TTC549 (cell line): Measurements from ENCODE around the gene WDTC1.
"Not testable (repeated sequence)": the region's sequence is repeated elsewhere in the genome, so short reads cannot be mapped to it uniquely, and the experiment has no call there.

ENCODE experiments used
- FAIRE-seq: peaks from 2 replicates; lab custom pipeline; 2012; peaks lifted over from hg19 to GRCh38; lab: Jason Lieb, UNC

Gene WDTC1, protein sequence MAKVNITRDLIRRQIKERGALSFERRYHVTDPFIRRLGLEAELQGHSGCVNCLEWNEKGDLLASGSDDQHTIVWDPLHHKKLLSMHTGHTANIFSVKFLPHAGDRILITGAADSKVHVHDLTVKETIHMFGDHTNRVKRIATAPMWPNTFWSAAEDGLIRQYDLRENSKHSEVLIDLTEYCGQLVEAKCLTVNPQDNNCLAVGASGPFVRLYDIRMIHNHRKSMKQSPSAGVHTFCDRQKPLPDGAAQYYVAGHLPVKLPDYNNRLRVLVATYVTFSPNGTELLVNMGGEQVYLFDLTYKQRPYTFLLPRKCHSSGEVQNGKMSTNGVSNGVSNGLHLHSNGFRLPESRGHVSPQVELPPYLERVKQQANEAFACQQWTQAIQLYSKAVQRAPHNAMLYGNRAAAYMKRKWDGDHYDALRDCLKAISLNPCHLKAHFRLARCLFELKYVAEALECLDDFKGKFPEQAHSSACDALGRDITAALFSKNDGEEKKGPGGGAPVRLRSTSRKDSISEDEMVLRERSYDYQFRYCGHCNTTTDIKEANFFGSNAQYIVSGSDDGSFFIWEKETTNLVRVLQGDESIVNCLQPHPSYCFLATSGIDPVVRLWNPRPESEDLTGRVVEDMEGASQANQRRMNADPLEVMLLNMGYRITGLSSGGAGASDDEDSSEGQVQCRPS

GRCh38 chr1:27234049-27234882, at the start of gene WDTC1:
Gene WDTC1, plus strand, starts transcription at chr1:27234632. Its CDS starts 26,423 bp downstream, at chr1:27261055.
- peak; percentile 65 for FAIRE-seq

DNA sequence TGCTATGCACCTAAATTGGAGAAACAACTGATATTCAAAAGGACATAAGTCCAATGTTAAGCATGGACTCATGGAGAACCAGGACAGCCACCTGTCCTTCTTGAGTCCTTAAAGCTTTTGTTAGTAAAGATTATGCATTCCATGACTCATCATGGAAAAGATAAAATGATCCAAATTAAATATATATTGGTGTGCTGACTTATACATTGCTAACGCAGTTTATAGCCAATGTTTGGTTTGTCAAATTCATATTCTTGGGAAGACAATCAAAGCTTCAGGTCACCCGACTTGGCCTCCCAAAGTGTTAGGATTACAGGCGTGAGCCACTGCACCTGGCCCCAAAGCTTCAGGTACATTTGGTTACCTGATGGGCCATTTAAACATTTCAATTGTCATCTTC, 49.8 kb upstream of the WDTC1 start:
- FAIRE-seq = not testable (repeated sequence)

- no peak for FAIRE-seq
Observed at GRCh38 chr1:27192039-27192529, 42.3 kb upstream of the WDTC1 start.

GRCh38 chr1:27193194-27193593, 41.2 kb upstream of the WDTC1 start:
- no peak for FAIRE-seq

- FAIRE-seq = no peak
Observed at GRCh38 chr1:27201295-27201694, 33.1 kb upstream of the WDTC1 start.

DNA sequence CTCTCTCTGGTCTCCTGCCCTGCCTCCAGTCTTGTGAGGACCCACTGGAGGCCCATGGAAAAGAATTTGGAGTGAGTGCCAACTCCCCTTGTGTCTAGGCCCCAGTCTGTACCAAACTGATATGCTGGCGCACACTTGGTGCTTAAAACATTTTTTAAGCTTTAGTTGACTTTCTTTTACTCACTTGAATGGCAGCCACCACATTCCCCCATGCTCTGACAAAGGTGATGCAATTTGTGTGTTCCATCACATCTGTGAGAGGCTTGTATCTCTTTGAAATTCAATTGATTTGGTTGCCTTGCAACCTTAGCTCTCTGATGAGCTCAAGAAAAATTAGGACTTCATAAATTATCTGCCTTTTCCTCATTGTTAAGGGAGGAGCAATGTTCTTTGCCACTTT, 30.5 kb upstream of the WDTC1 start:
- FAIRE-seq = no peak

GRCh38 chr1:27207238-27207637, 27.2 kb upstream of the WDTC1 start:
- not testable (repeated sequence) for FAIRE-seq

GRCh38 chr1:27208143-27208850, 26.1 kb upstream of the WDTC1 start:
- FAIRE-seq = not testable (repeated sequence)

DNA sequence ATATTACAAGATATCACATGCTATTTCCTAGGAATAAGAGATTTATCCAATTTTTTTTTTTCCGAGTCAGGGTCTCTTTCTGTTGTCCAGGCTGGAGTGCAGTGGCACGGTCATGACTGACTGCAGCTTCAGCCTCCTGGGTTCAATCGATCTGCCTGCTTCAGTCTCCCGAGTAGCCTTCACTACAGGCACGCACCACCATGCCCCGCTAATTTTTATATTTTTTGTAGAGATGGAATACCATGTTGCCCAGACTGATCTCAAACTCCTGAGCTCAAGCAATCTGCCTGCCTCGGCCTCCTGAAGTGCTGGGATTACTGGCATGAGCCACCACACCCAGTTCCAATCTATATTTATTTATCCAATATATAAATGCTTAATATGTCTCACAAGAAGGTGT, 18.0 kb upstream of the WDTC1 start:
- FAIRE-seq = no peak

DNA sequence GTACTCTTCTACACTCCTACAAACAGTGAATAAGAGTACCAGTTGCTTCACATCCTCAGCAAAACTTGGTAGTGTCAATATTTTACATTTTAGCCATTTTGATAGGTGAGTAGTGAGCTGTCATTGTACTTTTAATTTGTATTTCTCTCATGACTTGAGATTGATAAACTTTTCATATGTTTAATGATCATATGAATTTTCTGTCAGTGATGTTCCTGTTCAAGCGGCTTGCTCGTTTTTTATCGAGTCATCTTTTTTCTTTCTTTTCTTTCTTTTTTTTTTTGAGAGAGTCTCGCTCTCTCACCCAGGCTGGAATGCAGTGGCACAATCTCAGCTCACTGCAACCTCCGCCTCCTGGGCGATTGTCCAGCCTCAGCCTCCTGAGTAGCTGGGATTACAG, 17.0 kb upstream of the WDTC1 start:
- no peak for FAIRE-seq

GRCh38 chr1:27218736-27219135, 15.7 kb upstream of the WDTC1 start:
- FAIRE-seq = no peak

DNA sequence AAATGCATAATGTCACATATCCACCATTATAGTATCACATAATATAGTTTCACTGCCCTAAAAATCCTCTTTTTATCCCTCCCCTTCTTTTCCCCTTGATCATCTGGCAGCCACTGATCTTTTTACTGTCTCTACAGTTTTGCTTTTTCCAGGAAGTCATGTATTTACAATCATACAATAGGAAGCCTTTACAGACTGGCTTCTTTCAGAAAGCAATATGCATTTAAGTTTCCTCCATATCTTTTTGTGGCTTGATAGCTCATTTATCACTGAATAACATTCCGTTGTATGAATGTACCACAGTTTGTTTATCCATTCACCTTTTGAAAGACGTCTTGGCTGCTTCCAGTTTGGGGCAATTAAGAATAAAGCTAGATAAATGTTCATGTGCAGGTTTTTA, 14.3 kb upstream of the WDTC1 start:
- FAIRE-seq = no peak

DNA sequence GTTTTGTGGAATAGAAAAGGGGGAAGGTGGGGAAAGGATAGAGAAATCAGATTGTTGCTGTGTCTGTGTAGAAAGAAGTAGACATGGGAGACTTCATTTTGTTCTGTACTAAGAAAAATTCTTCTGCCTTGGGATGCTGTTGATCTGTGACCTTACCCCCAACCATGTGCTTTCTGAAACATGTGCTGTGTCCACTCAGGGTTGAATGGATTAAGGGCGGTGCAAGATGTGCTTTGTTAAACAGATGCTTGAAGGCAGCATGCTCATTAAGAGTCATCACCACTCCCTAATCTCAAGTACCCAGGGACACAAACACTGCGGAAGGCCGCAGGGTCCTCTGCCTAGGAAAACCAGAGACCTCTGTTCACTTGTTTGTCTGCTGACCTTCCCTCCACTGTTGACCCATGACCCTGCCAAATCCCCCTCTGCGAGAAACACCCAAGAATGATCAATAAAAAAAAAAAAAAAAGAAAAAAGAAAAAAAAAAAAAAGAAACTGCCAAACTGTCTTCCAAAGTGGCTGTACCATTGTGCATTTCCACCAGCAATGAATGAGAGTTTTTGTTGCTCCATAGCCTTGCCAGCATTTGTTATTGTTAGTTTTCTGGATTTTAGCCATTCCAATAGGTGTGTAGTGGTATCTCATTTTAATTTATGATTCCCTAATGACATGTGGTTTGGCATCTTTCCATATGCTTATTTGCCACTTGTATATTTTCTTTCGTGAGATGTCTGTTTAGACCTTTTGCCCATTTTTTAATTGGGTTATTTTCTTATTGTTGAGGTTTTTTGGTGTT, 13.5 kb upstream of the WDTC1 start:
- not testable (repeated sequence) for FAIRE-seq

DNA sequence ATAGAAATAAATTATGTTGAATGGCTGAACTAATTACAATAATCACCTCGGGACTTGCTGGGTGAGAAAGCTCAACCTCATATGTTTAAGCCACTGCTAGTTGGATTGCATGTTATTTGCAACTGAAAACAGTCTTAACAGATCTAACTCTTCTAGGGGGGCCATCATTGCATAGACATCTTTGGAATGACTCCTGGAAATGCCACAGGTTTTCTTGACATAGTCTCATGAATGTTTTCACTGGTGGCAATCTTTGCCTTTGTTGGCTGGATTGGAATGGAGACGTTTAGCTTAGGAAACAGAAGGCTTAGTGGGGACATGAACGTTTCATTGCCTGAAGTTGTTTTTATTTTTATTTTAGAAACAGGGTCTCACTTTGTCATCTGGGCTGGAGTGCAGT, 8.8 kb upstream of the WDTC1 start:
- FAIRE-seq = no peak

DNA sequence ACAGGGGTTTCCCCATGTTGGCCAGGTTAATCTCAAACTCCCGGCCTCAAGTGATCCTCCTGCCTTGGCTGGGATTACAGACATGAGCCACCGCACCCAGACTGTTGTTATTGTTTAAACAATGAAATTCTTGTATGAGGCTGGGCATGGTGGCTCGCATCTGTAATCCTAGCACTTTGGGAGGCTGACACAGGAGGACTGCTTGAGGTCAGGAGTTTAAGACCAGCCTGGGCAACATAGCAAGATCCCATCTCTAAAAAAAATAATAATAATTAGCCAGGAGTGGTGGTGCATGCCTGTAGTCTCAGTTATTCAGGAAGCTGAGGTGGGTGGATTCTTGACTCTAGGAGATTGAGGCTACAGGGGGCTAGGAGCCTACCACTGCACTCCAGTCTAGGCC, 6.7 kb upstream of the WDTC1 start:
- no peak for FAIRE-seq

DNA sequence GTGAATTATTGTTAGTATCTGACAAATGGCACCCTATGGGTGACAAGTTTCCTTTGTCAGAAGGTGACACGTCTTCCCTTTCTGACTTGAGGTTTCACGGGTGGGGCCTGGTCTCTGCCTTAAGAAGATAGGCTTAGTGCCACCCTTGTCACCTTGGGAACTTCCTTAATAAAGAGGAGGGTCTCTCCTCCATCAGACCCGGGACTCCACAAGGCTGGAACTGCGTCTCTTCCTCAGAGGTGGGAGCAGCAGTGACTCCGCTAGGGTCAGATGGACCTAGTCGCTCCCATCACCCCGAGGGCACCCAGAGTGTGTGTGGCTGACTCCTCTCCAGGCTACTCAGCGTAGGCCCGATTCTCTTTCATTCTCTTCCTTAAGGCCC, 774 bp upstream of the WDTC1 start:
- FAIRE-seq = no peak

- FAIRE-seq = no peak
Observed at GRCh38 chr1:27235827-27236226, 1.4 kb downstream of the WDTC1 start.

DNA sequence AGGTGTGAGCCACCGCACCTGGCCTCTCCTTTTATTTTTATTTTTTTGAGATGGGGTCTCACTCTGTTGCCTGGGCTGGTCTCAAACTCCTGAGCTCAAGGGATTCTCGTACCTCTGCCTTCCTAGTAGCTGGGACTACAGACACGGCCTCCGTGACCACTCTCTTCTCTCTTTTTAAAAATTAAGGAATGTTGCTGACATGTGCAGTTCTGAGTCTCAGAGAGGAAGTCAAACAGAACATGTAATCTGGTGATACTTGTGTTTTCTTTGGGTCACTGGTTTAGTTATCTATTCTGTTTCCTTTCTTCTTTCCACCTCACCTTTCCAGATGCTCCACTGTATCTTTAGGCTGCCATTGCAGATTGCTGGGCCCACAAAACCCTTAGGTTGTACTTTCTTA, 2.7 kb downstream of the WDTC1 start:
- FAIRE-seq = no peak

- no peak for FAIRE-seq
Observed at GRCh38 chr1:27238032-27238431, 3.6 kb downstream of the WDTC1 start.

DNA sequence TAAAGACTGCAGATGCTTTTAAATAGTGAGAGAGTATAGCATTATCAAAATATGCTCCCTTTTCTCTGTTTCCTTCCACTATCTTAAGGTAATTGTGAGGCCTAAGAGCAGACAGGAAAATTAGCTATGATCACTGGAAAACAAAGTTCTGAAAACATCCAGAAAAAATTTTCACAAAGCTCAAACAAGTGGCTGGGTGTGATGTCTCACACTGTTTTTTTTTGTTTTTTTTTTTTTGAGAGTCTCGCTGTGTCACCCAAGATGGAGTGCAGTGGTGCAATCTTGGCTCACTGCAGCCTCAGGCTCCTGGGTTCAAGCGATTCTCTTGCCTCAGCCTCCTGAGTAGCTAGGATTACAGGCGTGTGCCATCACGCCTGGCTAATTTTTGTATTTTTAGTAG, 7.2 kb downstream of the WDTC1 start:
- FAIRE-seq = no peak

- not testable (repeated sequence) for FAIRE-seq
Observed at GRCh38 chr1:27243665-27244064, 9.2 kb downstream of the WDTC1 start.
